Activated T-cell treated with anti-CD3 and anti-CD28 coated beads, Interleukin-2, amount 50 U/mL, for 72 hours (primary cell): ENCODE results near the gene ORM1. TPM values are rescaled to one million over a fixed set of nuclear protein-coding genes. Genes with fewer than 3 reads are reported as not detected.

Experiments
- ATAC-seq, 2 donors: fragments of 150-1000 bp; cut with Tn5 transposase; replicated peaks in 1 of 2; 2 replicates each; pipeline ENCODE4 v1.10.0; 2021; ENCODE audit warnings: moderate library complexity in 2 of 2, mild to moderate bottlenecking in 1 of 2
- DNase-seq, 2 donors: peaks; one replicate each; pipeline ENCODE4 v3.0.0; 2021 to 2022; ENCODE audit warnings: mixed read lengths in 1 of 2
- H3K27ac Mint-ChIP-seq: one replicate; pipeline ENCODE4 v1.8.0; 2022; ENCODE audit warnings: mild to moderate bottlenecking, moderate library complexity, mixed read lengths
- H3K27me3 Mint-ChIP-seq: one replicate; pipeline ENCODE4 v1.8.0; 2022; ENCODE audit warnings: low read depth, mixed read lengths
- H3K36me3 Mint-ChIP-seq, 2 donors: one replicate each; pipeline ENCODE4 v1.8.0; 2022; ENCODE audit warnings: mixed read lengths in 2 of 2, mild to moderate bottlenecking in 1 of 2; ENCODE audit not compliant: insufficient read depth in 2 of 2
- H3K4me1 Mint-ChIP-seq: one replicate; pipeline ENCODE4 v1.8.0; 2022; ENCODE audit warnings: low read depth, mixed read lengths
- H3K4me3 Mint-ChIP-seq, 2 donors: one replicate each; pipeline ENCODE4 v1.8.0; 2022; ENCODE audit warnings: mild to moderate bottlenecking in 2 of 2, mixed read lengths in 2 of 2, moderate library complexity in 2 of 2
- H3K9me3 Mint-ChIP-seq, 2 donors: one replicate each; pipeline ENCODE4 v1.8.0; 2022; ENCODE audit warnings: mixed read lengths in 2 of 2
- total RNA-seq, 2 donors: library from RNA; stranded (reverse); gene quantifications; one replicate each; pipeline ENCODE4 v1.2.3, GENCODE V29; 2022

ORM1 gene
- total RNA-seq, 2 donors from 2014 or later = not detected

- ATAC-seq (peak; percentile 3 to 6), DNase-seq (peak in 1 of 2 donors; percentile 34)
- Mint-ChIP-seq H3K4me3 (peak overlapping the region; percentile 50 to 80), H3K9me3 (no peaks in the 10 kb centered on the region), H3K27ac (peak overlapping the region; percentile 66), H3K4me1 (peaks cover 89% of the 10 kb centered on the region), H3K36me3 (peaks cover 20 to 45% of the 10 kb centered on the region in 2 donors), H3K27me3 (no peaks in the 10 kb centered on the region)
Measured at GRCh38 chr9:114373960-114374730, 51.2 kb downstream of the ORM1 start.

- DNase-seq (no peak), ATAC-seq (no peak)
- Mint-ChIP-seq H3K27ac (peak overlapping the region; percentile 66), H3K4me1 (peaks cover 89% of the 10 kb centered on the region), H3K27me3 (no peaks in the 10 kb centered on the region), H3K4me3 (peak overlapping the region; percentile 9 to 80), H3K36me3 (peaks cover 16 to 43% of the 10 kb centered on the region in 2 donors), H3K9me3 (no peaks in the 10 kb centered on the region)
Measured at GRCh38 chr9:114374936-114375335, 52.0 kb downstream of the ORM1 start.

- no peak for ATAC-seq
- Mint-ChIP-seq H3K36me3 (peaks cover 16 to 46% of the 10 kb centered on the region in 2 donors), H3K9me3 (no peaks in the 10 kb centered on the region), H3K27ac (peak overlapping the region; percentile 66), H3K4me1 (peaks cover 95% of the 10 kb centered on the region), H3K27me3 (no peaks in the 10 kb centered on the region), H3K4me3 (peak overlapping the region; percentile 9 to 80)
- no peak for DNase-seq
Measured at GRCh38 chr9:114375386-114376175, 52.7 kb downstream of the ORM1 start.

Other genes with a start within 250 kb of the ORM1 start
- not detected for gene AMBP, start 244.8 kb upstream of the ORM1 start, total RNA-seq
- gene KIF12, start 223.8 kb upstream of the ORM1 start, total RNA-seq = not detected
- gene COL27A1, start 167.6 kb upstream of the ORM1 start, total RNA-seq = 1 to 10 TPM; 1.3 to 2.4 TPM
- not detected for gene ORM2, start 6.8 kb downstream of the ORM1 start, total RNA-seq
- gene AKNA, start 64.9 kb downstream of the ORM1 start, total RNA-seq = 100 to 1,000 TPM; 204 to 246 TPM
- gene WHRN, start 182.4 kb downstream of the ORM1 start, total RNA-seq = 1 to 10 TPM; 7.1 to 8.6 TPM